KOPT-K1 (cell line): Measurements from ENCODE around the gene FOXJ3.
A peak's percentile ranks its signal among the peaks of the same experiment; 100 is the strongest.

Experiments
- H3K27ac ChIP-seq: fragments of 200-600 bp; sonication (generic); 2 replicates; pipeline ENCODE4 v1.5.1; 2016; ENCODE audit warnings: antibody characterized with exemption, mild to moderate bottlenecking, low read depth, low read length; ENCODE audit not compliant: poor library complexity, severe bottlenecking
- H3K36me3 ChIP-seq: fragments of 200-600 bp; sonication (generic); 2 replicates; pipeline ENCODE4 v1.5.1; 2017; ENCODE audit warnings: antibody characterized with exemption, mild to moderate bottlenecking, low read length, moderate library complexity; ENCODE audit not compliant: insufficient read depth
- H3K9me3 ChIP-seq: fragments of 200-600 bp; sonication (generic); 2 replicates; pipeline ENCODE4 v1.5.1; 2017; ENCODE audit warnings: antibody characterized with exemption, low read length, mild to moderate bottlenecking; ENCODE audit not compliant: insufficient read depth, poor library complexity, severe bottlenecking

FOXJ3 gene

DNA sequence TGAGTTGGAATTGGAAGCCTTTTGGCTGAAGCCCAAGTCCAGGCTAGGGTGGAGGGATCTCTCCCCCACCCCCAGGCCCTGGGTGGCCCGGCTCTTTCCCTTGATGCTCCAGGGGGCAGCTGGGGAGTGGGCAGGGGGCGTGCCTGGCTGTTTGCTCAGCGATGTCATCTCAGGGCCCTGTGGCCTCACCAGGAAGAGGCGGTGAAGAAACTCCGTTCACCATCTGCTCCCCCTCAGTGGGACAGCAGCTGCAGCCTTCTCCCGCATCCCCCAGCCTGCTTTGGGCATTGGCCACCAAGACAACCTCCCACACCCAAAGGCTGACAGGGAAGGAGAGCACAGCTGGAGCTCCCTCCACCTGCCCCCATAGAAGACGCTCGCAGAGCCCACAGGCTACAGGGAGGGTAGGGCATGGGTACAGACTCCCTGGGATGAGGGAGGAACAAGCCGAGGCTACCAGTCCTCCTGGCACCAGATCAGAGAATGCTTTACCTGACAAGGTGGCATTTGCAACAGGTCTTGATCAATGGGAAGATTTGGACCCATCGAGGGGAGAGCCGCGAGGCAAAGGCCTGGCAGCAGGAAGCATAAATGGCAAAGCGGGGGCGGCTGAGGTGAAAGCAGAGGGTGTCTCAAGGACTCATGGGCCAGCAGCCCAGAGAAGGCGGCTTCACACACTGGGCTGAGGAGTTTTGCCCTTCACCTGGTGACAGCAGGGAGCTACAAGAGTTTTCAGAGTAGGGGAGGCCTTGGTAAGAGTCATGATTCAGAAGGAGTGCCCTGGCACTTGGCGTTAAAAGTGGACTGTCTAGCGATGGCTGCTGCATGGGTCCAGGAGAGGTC, 164.0 kb downstream of the FOXJ3 start:
- no peaks in the 10 kb centered on the region for H3K9me3 ChIP-seq
- 0 out of 2 replicates have a peak, but pooled peaks cover 6% of the 10 kb centered on the region for H3K36me3 ChIP-seq
- H3K27ac ChIP-seq, result no peak overlapping the region

DNA sequence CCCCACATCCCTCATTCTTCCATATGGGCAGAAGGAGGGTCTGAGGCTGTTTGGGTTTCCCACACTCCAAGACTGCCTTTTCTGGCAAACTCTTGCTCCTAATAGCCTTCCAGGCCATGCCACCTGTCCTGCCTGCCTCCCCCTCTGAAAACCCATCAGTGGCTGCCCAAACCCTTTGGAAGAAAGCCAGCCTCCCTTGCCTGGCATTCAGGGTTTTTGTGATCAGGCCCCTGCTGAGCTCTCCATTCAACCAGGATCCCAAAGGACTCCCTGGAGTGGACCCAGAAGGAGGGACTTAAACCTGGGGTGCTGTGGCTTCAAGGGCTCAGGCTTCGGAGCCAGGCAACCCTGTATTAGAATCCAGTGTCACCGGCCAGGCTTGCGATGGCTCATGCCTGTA, 166.3 kb downstream of the FOXJ3 start:
- H3K27ac ChIP-seq, result no peak overlapping the region
- no peaks in the 10 kb centered on the region for H3K9me3 ChIP-seq
- H3K36me3 ChIP-seq, result no peaks in the 10 kb centered on the region

DNA sequence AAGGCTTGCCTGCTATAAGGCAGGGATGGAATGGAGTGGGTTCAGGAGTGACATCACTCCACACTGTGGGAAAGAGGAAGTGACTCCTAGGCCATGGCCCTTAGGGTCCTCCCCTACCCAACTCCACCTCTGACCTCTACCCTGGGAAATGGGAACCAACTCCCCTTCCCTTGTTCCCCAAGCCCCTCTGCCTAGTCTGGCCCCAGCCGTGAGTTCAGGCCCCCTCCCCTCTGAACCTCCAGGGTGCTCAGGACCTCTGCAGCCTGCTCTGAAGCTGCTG, 166.7 kb downstream of the FOXJ3 start:
- Histone ChIP-seq H3K9me3 (no peaks in the 10 kb centered on the region), H3K36me3 (no peaks in the 10 kb centered on the region), H3K27ac (no peak overlapping the region)

DNA sequence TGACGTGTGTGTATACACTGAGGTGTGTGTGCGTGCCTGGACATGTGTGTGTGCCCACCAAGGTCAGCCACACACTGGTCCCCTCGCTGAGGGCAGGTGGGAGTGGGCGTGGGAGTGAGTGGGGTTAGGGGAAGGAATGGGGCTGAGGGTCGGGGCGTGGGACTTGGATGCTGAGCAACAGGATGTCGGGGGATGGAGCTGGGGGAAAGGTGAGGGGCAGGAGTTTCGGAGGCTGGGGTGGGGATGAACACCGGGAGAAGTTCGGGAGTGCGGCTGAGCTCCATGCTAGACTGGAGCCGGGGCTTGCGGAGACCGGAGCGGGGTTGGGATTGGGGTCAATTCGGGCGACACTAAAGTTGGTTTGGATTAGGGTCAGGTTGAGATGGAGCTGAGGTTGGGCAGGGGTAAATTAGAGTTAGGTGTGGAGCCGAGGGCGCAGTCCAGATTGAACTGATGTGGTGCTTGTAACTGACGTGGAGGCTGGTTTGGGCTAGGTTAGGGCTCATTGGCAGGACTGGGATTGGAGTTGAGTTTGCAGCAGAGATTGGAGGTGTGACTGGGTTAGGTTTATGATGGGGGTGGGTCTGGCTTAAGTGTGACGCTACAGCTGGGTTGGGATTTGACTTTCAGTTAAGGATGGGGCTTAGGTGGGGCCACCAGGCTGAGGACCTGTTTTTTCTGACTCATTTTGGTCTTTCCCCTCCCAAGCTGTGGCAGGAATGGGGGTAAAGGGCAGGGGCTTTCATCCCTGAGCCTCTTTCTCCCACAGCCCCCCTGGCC, 167.2 kb downstream of the FOXJ3 start:
- Histone ChIP-seq H3K9me3 (no peaks in the 10 kb centered on the region), H3K27ac (no peak overlapping the region), H3K36me3 (no peaks in the 10 kb centered on the region)

DNA sequence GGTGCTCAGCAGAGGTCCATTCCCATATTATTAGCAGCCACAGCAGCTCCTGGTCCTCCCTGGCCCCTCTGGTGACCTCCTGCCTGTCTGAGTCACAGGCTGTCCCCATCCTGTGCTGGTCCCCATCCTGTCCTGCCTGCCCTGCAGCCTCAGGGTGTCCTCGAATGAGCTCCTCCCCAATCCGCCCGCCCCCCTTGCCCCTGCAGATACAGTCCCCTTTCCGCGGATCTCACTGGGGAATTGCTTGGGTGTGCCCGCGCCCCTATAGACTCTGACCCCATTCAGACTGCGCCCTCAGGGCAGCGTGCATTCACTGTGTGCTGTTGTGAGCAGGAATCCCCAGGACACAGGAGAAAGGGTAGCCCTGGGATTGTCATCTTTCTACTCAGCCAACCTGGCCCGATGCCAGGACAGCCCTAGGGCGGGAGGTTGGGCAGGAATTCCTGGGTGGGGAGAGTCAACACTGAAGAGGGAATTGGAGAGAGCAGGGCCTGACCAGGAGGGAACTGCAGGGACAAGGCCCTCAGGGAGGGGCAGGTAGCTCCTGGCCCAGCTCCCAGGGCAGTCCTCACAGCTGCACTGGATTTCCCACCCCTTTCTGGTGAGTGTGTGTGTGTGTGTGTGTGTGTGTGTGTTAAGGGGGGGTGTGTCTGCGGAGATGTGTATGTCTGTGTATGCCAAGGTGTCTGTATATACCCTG, 169.4 kb downstream of the FOXJ3 start:
- H3K27ac ChIP-seq, result no peak overlapping the region

DNA sequence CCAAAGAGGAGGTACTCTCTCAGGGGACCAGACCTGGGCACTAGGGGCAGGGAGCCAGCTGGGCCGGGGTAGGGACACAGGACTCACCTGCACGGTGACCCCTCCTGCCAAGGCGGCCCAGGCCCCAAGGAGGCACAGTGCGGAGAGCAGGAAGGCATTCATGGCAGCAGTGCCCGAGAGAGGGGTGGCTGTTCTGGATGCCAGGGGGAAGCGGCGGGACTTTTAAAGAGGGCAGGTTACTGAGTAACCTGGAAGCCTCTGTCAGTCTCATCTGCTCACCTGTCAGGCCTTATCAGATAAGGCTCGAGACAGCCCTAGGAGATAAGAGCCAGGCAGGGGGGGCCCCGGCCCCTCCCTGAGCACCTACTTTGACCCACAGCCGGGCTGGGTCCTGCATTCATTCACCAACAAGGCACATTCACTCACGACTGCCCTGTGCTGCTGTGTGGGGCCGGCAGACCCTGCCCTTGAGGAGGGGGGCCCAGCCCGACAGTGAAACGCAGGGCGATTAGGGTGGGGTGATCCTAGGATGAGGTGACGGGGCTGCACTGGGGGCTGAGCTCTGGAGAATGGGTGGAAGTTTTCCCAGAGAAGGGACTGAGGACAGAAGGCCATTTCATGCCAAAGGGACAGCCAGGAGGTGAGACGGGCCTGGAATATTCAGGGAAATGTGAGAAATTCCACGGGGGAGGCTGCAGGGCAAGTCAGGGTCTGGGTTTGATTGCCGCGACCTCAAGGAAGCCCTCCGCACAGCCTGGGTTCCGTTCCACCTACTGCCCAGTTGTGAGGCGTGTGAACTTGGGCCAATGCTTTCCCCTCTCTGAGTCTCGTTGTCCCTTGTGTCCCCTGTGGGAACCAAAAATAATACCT, 170.2 kb downstream of the FOXJ3 start, which contains the start of gene GUCA2A:
Gene GUCA2A (minus strand): TSS at position 195 of the 870 bp plus-strand sequence. CDS start 33 bp downstream, at position 162.
- Histone ChIP-seq H3K9me3 (peaks cover 18% of the 10 kb centered on the region), H3K27ac (no peak within 1 kb of the TSS), H3K36me3 (no peaks in the 10 kb centered on the region)

More for the DNA sequence above, 169.4 kb downstream of the FOXJ3 start:
- Histone ChIP-seq H3K9me3 (peaks cover 12% of the 10 kb centered on the region), H3K36me3 (no peaks in the 10 kb centered on the region)

DNA sequence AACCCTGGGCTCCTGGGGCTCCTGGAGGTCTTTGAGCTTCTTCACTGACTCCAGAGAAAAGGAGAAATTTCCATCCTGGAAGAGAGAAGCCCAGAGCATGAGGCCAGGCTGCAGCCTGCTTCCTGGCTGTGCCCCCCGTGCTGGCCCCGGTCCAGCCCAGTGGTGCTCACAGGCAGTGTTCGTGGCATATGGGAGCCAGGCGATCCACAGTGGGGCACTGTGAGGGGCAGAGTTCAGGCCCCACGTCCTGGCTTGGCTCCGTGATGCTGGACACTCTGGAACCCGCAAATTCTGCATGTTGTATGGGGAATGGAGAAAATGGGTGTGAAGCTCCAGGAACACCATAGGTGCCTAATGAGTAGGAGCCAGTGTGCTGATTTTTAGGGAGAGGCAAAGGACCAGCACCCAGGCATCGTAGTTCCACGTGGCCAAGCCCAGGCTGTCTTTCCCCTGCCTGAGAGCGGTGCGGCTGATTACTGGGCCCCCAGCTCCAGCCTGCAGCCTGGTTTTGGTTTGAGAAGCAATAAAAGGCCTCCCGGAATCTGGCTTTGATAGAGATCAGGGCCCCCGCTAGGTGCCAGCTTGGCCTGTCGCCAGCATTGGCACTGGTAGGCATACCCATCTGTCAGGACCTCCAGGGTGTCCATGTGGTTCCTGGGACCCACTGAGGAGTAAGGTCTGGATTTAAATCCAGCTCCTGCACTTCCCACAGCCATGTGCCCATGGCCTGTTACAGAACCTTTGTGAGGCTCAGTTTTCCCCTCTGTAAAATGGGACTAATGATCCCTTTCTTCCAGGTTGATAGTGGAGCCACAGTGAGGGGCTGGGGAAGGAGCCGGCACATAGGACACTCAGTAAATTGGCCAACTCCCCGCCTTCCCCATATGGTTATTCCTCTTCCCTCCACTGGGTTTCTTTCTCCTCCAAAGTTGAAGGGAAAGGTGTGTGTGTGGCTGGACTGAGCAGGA, 171.2 kb downstream of the FOXJ3 start:
- Histone ChIP-seq H3K36me3 (no peaks in the 10 kb centered on the region), H3K27ac (no peak overlapping the region), H3K9me3 (peaks cover 18% of the 10 kb centered on the region)

DNA sequence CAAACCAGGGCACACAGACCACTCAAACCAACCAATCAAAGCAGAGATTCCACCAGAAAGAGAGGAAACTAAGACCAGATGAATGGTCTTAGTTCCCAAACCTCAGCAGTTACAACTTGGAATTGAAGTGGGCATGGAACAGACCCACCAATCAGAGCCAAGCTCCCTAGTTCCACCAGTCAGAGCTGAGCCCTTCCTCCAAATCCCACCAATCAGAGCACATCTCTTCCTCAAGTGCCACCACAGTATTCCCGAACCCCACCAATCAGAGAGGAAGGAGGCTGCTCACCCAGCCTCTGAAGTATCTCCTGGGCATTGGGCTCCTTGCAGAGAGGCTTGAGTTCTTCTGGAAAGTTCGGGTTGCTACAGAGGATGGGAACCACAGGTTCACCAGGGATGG, 171.9 kb downstream of the FOXJ3 start:
- H3K9me3 ChIP-seq, result peaks cover 18% of the 10 kb centered on the region

DNA sequence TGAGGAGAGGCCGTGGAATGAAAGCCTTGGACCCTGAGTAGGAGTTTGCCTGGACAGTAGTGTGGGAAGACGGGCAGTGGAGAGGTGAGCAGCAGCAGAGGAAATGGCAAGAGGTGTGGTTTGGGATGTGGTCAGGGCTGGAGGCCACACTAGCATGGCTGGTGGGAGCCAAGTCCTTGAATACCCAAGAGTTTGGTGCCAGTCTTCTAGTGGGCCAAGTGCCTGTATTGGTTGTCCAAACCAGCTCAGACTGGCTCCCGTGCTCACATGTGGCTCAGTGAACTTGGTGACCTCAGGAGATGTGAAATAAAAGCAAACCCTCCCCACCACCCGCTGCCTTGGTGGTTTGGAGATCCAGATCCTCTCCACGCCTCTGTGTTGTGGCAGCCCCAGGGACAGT, 172.9 kb downstream of the FOXJ3 start:
- H3K36me3 ChIP-seq, result no peaks in the 10 kb centered on the region
- H3K27ac ChIP-seq, result no peak overlapping the region
- H3K9me3 ChIP-seq, result peaks cover 18% of the 10 kb centered on the region

More for the DNA sequence above, 171.9 kb downstream of the FOXJ3 start:
- H3K27ac ChIP-seq, result no peak overlapping the region
- no peaks in the 10 kb centered on the region for H3K36me3 ChIP-seq

DNA sequence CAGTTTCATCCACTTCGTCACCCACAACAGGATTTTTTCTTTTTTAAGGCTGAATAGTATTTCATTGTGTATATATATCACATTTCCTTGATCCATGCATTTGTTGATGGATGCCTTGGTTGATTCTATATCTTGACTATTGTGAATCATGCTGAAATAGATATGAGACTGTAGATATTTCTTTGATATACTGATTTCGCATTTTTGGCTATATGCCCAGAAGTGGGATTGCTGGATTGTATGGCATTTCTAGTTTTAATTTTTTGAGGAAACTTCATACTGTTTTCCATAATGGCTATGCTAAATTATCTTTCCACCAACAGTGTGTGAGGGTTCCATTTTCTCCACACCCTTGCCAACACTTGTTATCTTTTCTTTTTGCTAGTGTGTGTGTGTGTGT, 176.8 kb downstream of the FOXJ3 start:
- no peaks in the 10 kb centered on the region for H3K36me3 ChIP-seq
- peaks cover 18% of the 10 kb centered on the region for H3K9me3 ChIP-seq
- no peak overlapping the region for H3K27ac ChIP-seq

DNA sequence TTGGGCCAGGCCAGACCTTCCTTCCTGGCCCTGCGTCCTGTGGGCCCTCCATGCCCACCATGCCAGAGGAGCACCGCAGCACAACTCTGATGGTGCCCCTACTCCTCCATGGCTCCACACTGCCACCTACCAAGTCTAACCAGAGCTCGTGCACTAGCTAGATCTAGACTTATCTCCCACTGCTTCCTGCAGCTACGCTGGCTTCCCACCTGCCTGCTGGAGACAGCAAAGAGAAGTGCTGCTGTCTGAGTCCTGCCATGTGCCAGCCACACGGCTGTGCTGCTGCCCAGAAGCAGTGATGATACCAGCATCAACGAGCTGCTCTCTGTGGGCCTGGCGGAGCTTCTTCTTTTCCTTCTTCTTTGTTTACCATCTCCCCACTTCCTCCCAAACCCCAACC, 177.4 kb downstream of the FOXJ3 start:
- H3K27ac ChIP-seq, result peak overlapping the region; percentile 5
- no peaks in the 10 kb centered on the region for H3K36me3 ChIP-seq
- peaks cover 18% of the 10 kb centered on the region for H3K9me3 ChIP-seq

DNA sequence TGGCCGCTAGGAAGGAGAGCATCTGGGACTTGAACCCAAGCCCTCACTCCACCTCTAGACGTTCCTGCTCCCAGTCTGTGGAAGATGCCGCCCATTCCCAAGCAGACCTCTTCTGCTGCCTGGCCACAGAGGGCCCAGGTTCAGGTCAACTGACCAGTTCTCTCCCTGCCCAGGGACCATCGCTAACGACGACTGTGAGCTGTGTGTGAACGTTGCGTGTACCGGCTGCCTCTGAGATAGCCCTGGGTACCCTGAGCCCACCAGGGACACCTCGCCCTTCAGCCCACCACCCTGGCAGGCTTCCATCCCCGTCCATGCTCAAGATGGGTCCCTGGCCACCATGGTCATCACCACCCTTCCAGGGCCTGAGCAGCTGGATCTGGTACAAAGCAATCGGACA, 179.7 kb downstream of the FOXJ3 start:
- Histone ChIP-seq H3K27ac (no peak overlapping the region), H3K9me3 (peaks cover 3% of the 10 kb centered on the region), H3K36me3 (no peaks in the 10 kb centered on the region)

DNA sequence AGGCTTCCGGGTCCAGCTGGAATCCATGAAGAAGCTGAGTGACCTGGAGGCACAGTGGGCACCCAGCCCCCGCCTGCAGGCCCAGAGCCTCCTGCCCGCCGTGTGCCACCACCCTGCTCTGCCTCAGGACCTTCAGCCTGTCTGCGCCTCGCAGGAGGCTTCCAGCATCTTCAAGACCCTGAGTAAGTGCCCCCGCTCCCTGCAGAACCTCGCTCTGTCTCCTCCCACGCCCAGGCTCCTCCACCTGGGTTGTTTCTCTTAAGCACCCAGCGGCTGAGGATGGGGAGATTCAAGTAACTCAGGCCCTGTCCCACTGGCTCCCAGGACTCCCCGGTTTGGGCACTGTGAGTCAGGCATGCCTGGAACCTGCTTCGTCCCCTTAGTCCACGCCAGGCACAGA, 180.3 kb downstream of the FOXJ3 start:
- no peaks in the 10 kb centered on the region for H3K9me3 ChIP-seq
- no peaks in the 10 kb centered on the region for H3K36me3 ChIP-seq
- H3K27ac ChIP-seq, result no peak overlapping the region

DNA sequence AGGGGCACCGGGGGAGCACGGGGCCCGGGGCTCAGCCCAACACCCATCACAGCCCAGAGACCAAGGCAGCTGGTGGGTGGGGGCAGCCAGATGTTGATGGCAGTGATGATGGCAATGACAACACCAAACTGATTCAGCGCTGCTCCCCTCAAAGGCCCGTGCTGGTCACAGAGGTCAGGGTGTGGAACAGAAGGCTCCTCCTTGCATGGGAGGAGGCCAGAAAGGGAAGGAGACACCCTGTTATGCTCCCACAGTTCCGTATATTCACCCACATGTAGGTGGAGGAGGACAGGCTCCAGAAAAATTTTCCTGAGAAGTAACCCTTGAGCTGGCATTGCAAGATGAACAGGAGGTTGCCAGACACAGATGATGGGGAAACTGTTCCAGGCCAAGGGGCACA, 181.4 kb downstream of the FOXJ3 start:
- Histone ChIP-seq H3K9me3 (no peaks in the 10 kb centered on the region), H3K36me3 (no peaks in the 10 kb centered on the region), H3K27ac (no peak overlapping the region)
